T-cell (primary cell): ENCODE measurements around the gene PIP5K1B. TPM values are rescaled to one million over a fixed set of nuclear protein-coding genes. Genes with fewer than 3 reads are reported as not detected.
A peak's percentile ranks its signal among the peaks of the same experiment; 100 is the strongest.

Source experiments
- ATAC-seq, 4 experiments: fragments of 200-7000 bp in 3 of 4; fragments of 150-1000 bp in 1 of 4; cut with Tn5 transposase; replicated peaks in 1 of 4; 1 replicate in 3 of 4; 2 replicates in 1 of 4; pipeline ENCODE4 v1.10.0; 2021; ENCODE audit warnings: moderate library complexity in 3 of 4, mild to moderate bottlenecking in 2 of 4, moderate number of reproducible peaks in 1 of 4
- CTCF ChIA-PET, 2 donors: fragments of 300-600 bp; sonication (Branson Sonifier 250); formaldehyde crosslinking; loops; one replicate each; lab custom pipeline; 2022; ENCODE audit warnings: antibody characterized with exemption in 2 of 2; lab: Charles Lee
- POLR2A ChIA-PET, 2 donors: fragments of 300-600 bp; sonication (Branson Sonifier 250); formaldehyde crosslinking; loops; one replicate each; lab custom pipeline; 2022; ENCODE audit warnings: antibody characterized with exemption in 2 of 2; lab: Charles Lee
- DNase-seq, 35 experiments: peaks; one replicate each; pipeline versions ENCODE4 v3.0.0 to v3.0.0-alpha.2; 2013 to 2023
- H3K27ac ChIP-seq: one replicate; pipeline ENCODE4 v1.5.1; 2013; ENCODE audit warnings: low read length
- H3K27me3 ChIP-seq, 2 experiments: replicated peaks in 1 of 2; 1 replicate in 1 of 2; 2 replicates in 1 of 2; pipeline versions ENCODE4 v1.6.1 to v1.7.0; 2013; ENCODE audit warnings: low read length in 1 of 2, mixed read lengths in 1 of 2; ENCODE audit not compliant: control insufficient read depth in 2 of 2, insufficient read depth in 2 of 2; ENCODE audit errors: extremely low read depth in 1 of 2
- H3K36me3 ChIP-seq, 2 donors: 1 replicate in 1 of 2; 2 replicates in 1 of 2; pipeline versions ENCODE4 v1.6.1 to v1.7.0; 2013; ENCODE audit warnings: low read length in 1 of 2; ENCODE audit not compliant: control insufficient read depth in 2 of 2, insufficient read depth in 1 of 2; ENCODE audit errors: extremely low read depth in 1 of 2
- H3K4me1 ChIP-seq, 2 experiments: 1 replicate in 1 of 2; 2 replicates in 1 of 2; pipeline versions ENCODE4 v1.6.1 to v1.7.0; 2013; ENCODE audit warnings: low read length in 2 of 2, mixed read lengths in 1 of 2; ENCODE audit not compliant: insufficient read depth in 2 of 2, control insufficient read depth in 1 of 2; ENCODE audit errors: extremely low read depth in 1 of 2
- H3K4me3 ChIP-seq, 2 donors: 1 replicate in 1 of 2; 2 replicates in 1 of 2; pipeline versions ENCODE4 v1.5.1 to v1.7.0; 2013; ENCODE audit warnings: mild to moderate bottlenecking in 2 of 2, low read length in 1 of 2, moderate library complexity in 1 of 2; ENCODE audit not compliant: control insufficient read depth in 1 of 2; ENCODE audit errors: extremely low read depth in 1 of 2
- H3K9me3 ChIP-seq: 2 replicates; pipeline ENCODE4 v1.7.0; 2013
- H3K27ac Mint-ChIP-seq, 2 donors: one replicate each; pipeline ENCODE4 v1.8.0; 2020 to 2021; ENCODE audit warnings: mild to moderate bottlenecking in 2 of 2, mixed read lengths in 2 of 2
- H3K27me3 Mint-ChIP-seq, 2 donors: one replicate each; pipeline ENCODE4 v1.8.0; 2021 to 2022; ENCODE audit warnings: mixed read lengths in 2 of 2
- H3K36me3 Mint-ChIP-seq: one replicate; pipeline ENCODE4 v1.8.0; 2021; ENCODE audit warnings: mixed read lengths
- H3K4me1 Mint-ChIP-seq, 3 donors: one replicate each; pipeline ENCODE4 v1.8.0; 2020 to 2022; ENCODE audit warnings: mixed read lengths in 3 of 3, mild to moderate bottlenecking in 1 of 3
- H3K4me3 Mint-ChIP-seq, 3 donors: one replicate each; pipeline ENCODE4 v1.8.0; 2020 to 2022; ENCODE audit warnings: mild to moderate bottlenecking in 3 of 3, mixed read lengths in 3 of 3, moderate library complexity in 3 of 3
- H3K9me3 Mint-ChIP-seq, 3 donors: one replicate each; pipeline ENCODE4 v1.8.0; 2020 to 2022; ENCODE audit warnings: mixed read lengths in 3 of 3
- WGBS: methylation state at CpG from one replicate; pipeline ENCODE4 v1.1.5; 2013; ENCODE audit warnings: missing lambda C conversion rate; ENCODE audit not compliant: insufficient coverage; 5-methylcytosine and 5-hydroxymethylcytosine counted together
- total RNA-seq, 35 experiments: library from RNA in 6 of 35; stranded (reverse) in 6 of 35; fragments of 120-200 nt in 1 of 35; gene quantifications; one replicate each; pipeline versions ENCODE4 v1.2.1 to v1.2.4 and lab custom pipeline; 2013 to 2026

PIP5K1B gene
- total RNA-seq (1 to 10 TPM in 2 of 5 donors, under 1 TPM in 3; 0.29 to 1.8 (median 0.95) TPM), total RNA-seq (lab: John Stamatoyannopoulos, UW) (0.09 to 1.5 (median 0.62) reads per million in 29 experiments)
- 0.99 TPM for total RNA-seq (2013)

DNA sequence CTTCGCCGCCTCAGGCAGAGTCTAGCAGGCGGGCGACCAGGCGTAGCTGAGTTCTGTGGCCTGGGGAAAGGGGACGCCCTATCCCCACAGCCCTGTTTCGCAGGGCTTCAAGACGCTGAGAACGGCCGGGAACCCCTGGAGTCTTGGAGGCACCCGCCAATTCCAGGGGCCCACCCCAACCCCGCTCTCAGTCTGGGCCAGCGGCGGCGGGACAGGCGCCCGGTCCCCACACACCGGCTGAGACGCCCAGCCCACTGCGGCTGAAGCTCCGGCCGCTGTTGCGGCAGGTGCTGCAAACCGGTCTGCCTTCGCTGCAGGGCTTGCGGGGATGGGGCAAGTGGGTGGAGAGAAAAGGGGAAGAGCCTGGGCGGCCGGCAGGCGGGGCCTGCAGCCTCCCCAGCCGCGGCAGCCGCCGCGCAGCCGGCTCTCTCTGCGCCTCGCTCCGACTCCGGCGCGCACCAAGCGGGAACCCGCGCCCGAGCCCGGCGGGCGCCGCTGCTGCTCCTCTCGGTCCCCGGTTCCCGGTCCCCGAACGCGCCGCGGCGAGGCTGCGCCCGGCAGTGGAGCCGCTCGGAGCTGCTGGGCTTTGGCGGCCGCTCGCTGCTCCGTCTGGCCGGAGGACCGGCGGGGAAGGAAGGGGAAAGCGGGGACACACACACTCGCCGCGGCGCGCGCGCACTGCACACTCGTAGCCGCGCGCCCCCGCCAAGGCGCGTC is at the start of gene PIP5K1B:
Gene PIP5K1B (plus strand): TSS at position 427 of the 717 bp plus-strand sequence. CDS start 117,375 bp downstream, outside the sequence.
- POLR2A ChIA-PET, result no interaction called here
- 1% methylated on average over 66 of the region's 84 CpGs for WGBS
- no peaks in the 10 kb centered on the region for H3K36me3 ChIP-seq
- ATAC-seq (peak; percentile 50 to 68 (median 66)), DNase-seq (peak in 17 of 35 experiments; percentile 4 to 54 (median 13))
- peaks cover 2 to 16% of the 10 kb centered on the region in 2 experiments for H3K4me1 ChIP-seq
- CTCF ChIA-PET, result interaction anchor here in 1 of 2 donors (0.6 kb wide), 1 partner anchor 218 kb away, joined by 3 read pairs; no protein-coding TSS in a partner anchor
- Mint-ChIP-seq H3K4me1 (peaks cover 7 to 26% (median 22%) of the 10 kb centered on the region in 3 donors), H3K4me3 (peak within 1 kb of the TSS; percentile 72 to 82 (median 79)), H3K27me3 (peaks cover 71 to 75% of the 10 kb centered on the region in 2 donors), H3K36me3 (no peaks in the 10 kb centered on the region), H3K9me3 (no peaks in the 10 kb centered on the region), H3K27ac (no peak within 1 kb of the TSS)
- H3K4me3 ChIP-seq, result peak within 1 kb of the TSS in 1 of 2 donors; percentile 55
- H3K27ac ChIP-seq, result no peak within 1 kb of the TSS
- H3K9me3 ChIP-seq, result no peaks in the 10 kb centered on the region
- peaks cover 0 to 29% of the 10 kb centered on the region in 2 experiments for H3K27me3 ChIP-seq

DNA sequence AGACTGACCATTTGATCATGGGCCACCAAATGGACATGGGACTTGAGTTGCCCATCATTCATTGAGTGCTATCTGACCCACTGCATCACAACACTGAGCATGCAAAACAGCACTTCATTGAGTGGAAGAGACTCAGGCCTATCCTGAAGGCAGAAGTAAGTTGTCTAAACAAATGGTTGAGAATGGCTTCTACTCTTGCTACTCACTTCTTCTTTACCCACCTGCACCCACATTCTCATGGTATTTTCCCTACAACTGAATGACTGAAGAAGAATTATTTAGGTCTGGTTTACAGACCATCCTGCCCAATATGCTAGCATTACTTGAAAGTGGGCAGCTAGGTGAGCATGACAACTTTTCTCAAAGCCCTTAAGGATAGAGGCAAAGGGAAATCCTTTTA is 41.0 kb upstream of the PIP5K1B start:
- H3K4me3 ChIP-seq, result no peak overlapping the region
- no peak overlapping the region for H3K4me3 Mint-ChIP-seq
- peaks cover 2 to 16% of the 10 kb centered on the region in 2 donors for H3K27me3 Mint-ChIP-seq
- no peak overlapping the region for H3K27ac Mint-ChIP-seq
- ChIA-PET CTCF (no interaction called here), POLR2A (no interaction called here)
- H3K36me3 Mint-ChIP-seq, result no peaks in the 10 kb centered on the region
- H3K27me3 ChIP-seq, result no peaks in the 10 kb centered on the region
- no peaks in the 10 kb centered on the region for H3K4me1 ChIP-seq
- no peaks in the 10 kb centered on the region for H3K36me3 ChIP-seq
- no peaks in the 10 kb centered on the region for H3K9me3 Mint-ChIP-seq
- DNase-seq (no peak), ATAC-seq (no peak)
- H3K27ac ChIP-seq, result no peak overlapping the region
- no peaks in the 10 kb centered on the region for H3K9me3 ChIP-seq
- no peaks in the 10 kb centered on the region for H3K4me1 Mint-ChIP-seq

- Histone ChIP-seq H3K27ac (no peak overlapping the region), H3K36me3 (no peaks in the 10 kb centered on the region), H3K4me3 (no peak overlapping the region), H3K4me1 (no peaks in the 10 kb centered on the region), H3K27me3 (no peaks in the 10 kb centered on the region), H3K9me3 (no peaks in the 10 kb centered on the region)
- no peak for ATAC-seq
- whole genome bisulfite sequencing, result 86% methylated on average over 1 of the region's 1 CpG
- Mint-ChIP-seq H3K4me3 (no peak overlapping the region), H3K36me3 (no peaks in the 10 kb centered on the region), H3K27me3 (peaks cover 0 to 3% of the 10 kb centered on the region in 2 donors), H3K27ac (no peak overlapping the region), H3K9me3 (no peaks in the 10 kb centered on the region), H3K4me1 (no peaks in the 10 kb centered on the region)
- no peak for DNase-seq
- ChIA-PET POLR2A (no interaction called here), CTCF (no interaction called here)
Measured at GRCh38 chr9:68668127-68668526, 36.9 kb upstream of the PIP5K1B start.

- Histone ChIP-seq H3K27ac (no peak overlapping the region), H3K36me3 (no peaks in the 10 kb centered on the region), H3K9me3 (no peaks in the 10 kb centered on the region), H3K4me3 (no peak overlapping the region), H3K4me1 (no peaks in the 10 kb centered on the region), H3K27me3 (no peaks in the 10 kb centered on the region)
- no peak for DNase-seq
- ATAC-seq, result no peak
- Mint-ChIP-seq H3K27me3 (peaks cover 0 to 5% of the 10 kb centered on the region in 2 donors), H3K9me3 (no peaks in the 10 kb centered on the region), H3K36me3 (no peaks in the 10 kb centered on the region), H3K4me3 (no peak overlapping the region), H3K4me1 (no peaks in the 10 kb centered on the region), H3K27ac (no peak overlapping the region)
- ChIA-PET POLR2A (no interaction called here), CTCF (no interaction called here)
- 82% methylated on average over 9 of the region's 9 CpGs for WGBS
Measured at GRCh38 chr9:68669218-68669617, 35.8 kb upstream of the PIP5K1B start.

GRCh38 chr9:68672215-68672614 is 32.8 kb upstream of the PIP5K1B start:
- H3K27me3 ChIP-seq, result peaks cover 0 to 4% of the 10 kb centered on the region in 2 experiments
- POLR2A ChIA-PET, result no interaction called here
- no peaks in the 10 kb centered on the region for H3K4me1 ChIP-seq
- no peak overlapping the region for H3K4me3 ChIP-seq
- Mint-ChIP-seq H3K4me3 (no peak overlapping the region), H3K4me1 (no peaks in the 10 kb centered on the region), H3K9me3 (no peaks in the 10 kb centered on the region), H3K36me3 (no peaks in the 10 kb centered on the region), H3K27me3 (peaks cover 6 to 19% of the 10 kb centered on the region in 2 donors), H3K27ac (no peak overlapping the region)
- 89% methylated on average over 1 of the region's 1 CpG for WGBS
- ATAC-seq (no peak), DNase-seq (no peak)
- CTCF ChIA-PET, result no interaction called here
- no peaks in the 10 kb centered on the region for H3K9me3 ChIP-seq
- H3K27ac ChIP-seq, result no peak overlapping the region
- H3K36me3 ChIP-seq, result no peaks in the 10 kb centered on the region

- H3K27me3 Mint-ChIP-seq, result peaks cover 8 to 20% of the 10 kb centered on the region in 2 donors
- H3K4me1 ChIP-seq, result no peaks in the 10 kb centered on the region
- no peaks in the 10 kb centered on the region for H3K9me3 Mint-ChIP-seq
- H3K36me3 ChIP-seq, result no peaks in the 10 kb centered on the region
- no peaks in the 10 kb centered on the region for H3K4me1 Mint-ChIP-seq
- no peak overlapping the region for H3K4me3 ChIP-seq
- no peak overlapping the region for H3K27ac ChIP-seq
- no peak overlapping the region for H3K27ac Mint-ChIP-seq
- ChIA-PET CTCF (no interaction called here), POLR2A (no interaction called here)
- DNase-seq (no peak), ATAC-seq (no peak)
- H3K4me3 Mint-ChIP-seq, result no peak overlapping the region
- H3K36me3 Mint-ChIP-seq, result no peaks in the 10 kb centered on the region
- H3K27me3 ChIP-seq, result peaks cover 0 to 4% of the 10 kb centered on the region in 2 experiments
- no peaks in the 10 kb centered on the region for H3K9me3 ChIP-seq
Measured at GRCh38 chr9:68672625-68673024, 32.4 kb upstream of the PIP5K1B start.
